ENCODE data around the gene DTX3. TPM values are rescaled to one million over a fixed set of nuclear protein-coding genes. Genes with fewer than 3 reads are reported as not detected.
A peak's percentile ranks its signal among the peaks of the same experiment; 100 is the strongest.

DTX3 gene
- total and polyA plus RNA-seq, 2 of the 13 experiments (the other 11 are each of a cell fraction or from before 2014, with no cell fraction given): 9.0 to 27.2 TPM

DNA sequence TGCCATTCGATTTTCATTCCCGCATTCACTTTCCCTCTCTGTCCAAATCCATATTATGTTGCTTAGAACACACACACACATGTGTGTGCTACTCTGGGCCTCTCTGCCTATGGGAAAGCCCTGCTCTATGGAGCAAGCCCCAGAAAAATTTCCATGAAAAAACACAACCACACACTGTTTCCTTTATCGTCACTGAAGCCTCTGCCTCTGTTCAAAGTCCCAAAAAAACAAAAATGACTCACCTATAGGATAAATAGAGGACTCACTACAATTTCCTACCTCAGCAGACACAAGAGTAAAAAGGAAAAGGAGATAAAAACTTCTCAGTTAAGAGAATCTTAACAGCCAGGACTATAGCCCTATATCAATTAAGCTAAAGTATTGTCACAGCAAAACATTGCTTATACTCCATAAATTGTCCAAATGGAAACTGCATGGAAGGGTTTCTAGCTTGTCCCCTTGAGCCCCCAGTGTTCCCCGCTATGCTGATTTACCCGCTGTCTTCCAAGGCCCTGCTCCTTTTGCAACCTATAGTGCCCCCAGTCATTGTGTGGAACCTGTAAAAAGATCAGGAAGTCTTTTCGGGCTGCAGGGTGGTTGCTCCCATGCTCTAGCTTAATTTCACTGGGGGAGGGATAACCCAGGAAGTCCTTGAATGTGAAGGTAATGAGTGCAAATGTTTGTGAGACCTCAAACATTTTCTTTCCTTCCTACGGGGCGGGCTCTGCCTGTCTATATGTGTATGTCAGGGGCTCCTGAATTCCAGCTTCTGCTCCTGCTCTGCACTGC, 24.8 kb upstream of the DTX3 start (continued):
- TF ChIP-seq, protein P1, sequence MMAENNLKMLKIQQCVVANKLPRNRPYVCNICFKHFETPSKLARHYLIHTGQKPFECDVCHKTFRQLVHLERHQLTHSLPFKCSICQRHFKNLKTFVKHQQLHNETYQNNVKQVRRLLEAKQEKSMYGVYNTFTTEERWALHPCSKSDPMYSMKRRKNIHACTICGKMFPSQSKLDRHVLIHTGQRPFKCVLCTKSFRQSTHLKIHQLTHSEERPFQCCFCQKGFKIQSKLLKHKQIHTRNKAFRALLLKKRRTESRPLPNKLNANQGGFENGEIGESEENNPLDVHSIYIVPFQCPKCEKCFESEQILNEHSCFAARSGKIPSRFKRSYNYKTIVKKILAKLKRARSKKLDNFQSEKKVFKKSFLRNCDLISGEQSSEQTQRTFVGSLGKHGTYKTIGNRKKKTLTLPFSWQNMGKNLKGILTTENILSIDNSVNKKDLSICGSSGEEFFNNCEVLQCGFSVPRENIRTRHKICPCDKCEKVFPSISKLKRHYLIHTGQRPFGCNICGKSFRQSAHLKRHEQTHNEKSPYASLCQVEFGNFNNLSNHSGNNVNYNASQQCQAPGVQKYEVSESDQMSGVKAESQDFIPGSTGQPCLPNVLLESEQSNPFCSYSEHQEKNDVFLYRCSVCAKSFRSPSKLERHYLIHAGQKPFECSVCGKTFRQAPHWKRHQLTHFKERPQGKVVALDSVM (CRISPR knock-in tag; IDR thresholded peaks at IDR 0.05): no peak
- TF ChIP-seq ZEB1 (IDR thresholded peaks at IDR 0.05; ENCODE audit: insufficient replicate concordance, low read depth) (no peak), ARHGAP35 (CRISPR knock-in tag; IDR thresholded peaks at IDR 0.05; ENCODE audit: borderline replicate concordance) (no peak; the same call in 1 of the 2 replicates), ZBTB42 (CRISPR knock-in tag; IDR thresholded peaks at IDR 0.05) (no peak), ZNF292 (CRISPR knock-in tag; IDR thresholded peaks at IDR 0.05; ENCODE audit: borderline replicate concordance, low read depth) (no peak), ZNF598 (CRISPR knock-in tag; IDR thresholded peaks at IDR 0.05; ENCODE audit: borderline replicate concordance) (0 out of 2 replicates have a peak, but pooled peaks have one; percentile 16), THAP11 (CRISPR knock-in tag; IDR thresholded peaks at IDR 0.05) (peak; percentile 9; the same call in 1 of the 2 replicates), SMAD1 (CRISPR knock-in tag; IDR thresholded peaks at IDR 0.05; ENCODE audit: borderline replicate concordance, low read depth) (no peak), ATF7 (IDR thresholded peaks at IDR 0.05) (peak; percentile 41; the same call in 1 of the 2 replicates), ATF7 (CRISPR knock-in tag; IDR thresholded peaks at IDR 0.05) (no peak), ZBTB7A (CRISPR knock-in tag; IDR thresholded peaks at IDR 0.05) (no peak), CENPT (CRISPR knock-in tag; IDR thresholded peaks at IDR 0.05; ENCODE audit: low read depth) (no peak), TBL1XR1 (IDR thresholded peaks at IDR 0.05; ENCODE audit: borderline replicate concordance, low read length, partially characterized antibody) (no peak), MYNN (CRISPR knock-in tag; IDR thresholded peaks at IDR 0.05; ENCODE audit: low read depth) (no peak), ZKSCAN8 (CRISPR knock-in tag; IDR thresholded peaks at IDR 0.05; ENCODE audit: borderline replicate concordance) (0 out of 2 replicates have a peak, but pooled peaks have one; percentile 6)
- TF ChIP-seq, protein P2, sequence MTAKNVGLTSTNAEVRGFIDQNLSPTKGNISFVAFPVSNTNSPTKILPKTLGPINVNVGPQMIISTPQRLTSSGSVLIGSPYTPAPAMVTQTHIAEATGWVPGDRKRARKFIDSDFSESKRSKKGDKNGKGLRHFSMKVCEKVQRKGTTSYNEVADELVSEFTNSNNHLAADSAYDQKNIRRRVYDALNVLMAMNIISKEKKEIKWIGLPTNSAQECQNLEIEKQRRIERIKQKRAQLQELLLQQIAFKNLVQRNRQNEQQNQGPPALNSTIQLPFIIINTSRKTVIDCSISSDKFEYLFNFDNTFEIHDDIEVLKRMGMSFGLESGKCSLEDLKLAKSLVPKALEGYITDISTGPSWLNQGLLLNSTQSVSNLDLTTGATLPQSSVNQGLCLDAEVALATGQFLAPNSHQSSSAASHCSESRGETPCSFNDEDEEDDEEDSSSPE (CRISPR knock-in tag; IDR thresholded peaks at IDR 0.05): no peak
- TF ChIP-seq, protein P3, sequence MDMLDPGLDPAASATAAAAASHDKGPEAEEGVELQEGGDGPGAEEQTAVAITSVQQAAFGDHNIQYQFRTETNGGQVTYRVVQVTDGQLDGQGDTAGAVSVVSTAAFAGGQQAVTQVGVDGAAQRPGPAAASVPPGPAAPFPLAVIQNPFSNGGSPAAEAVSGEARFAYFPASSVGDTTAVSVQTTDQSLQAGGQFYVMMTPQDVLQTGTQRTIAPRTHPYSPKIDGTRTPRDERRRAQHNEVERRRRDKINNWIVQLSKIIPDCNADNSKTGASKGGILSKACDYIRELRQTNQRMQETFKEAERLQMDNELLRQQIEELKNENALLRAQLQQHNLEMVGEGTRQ (IDR thresholded peaks at IDR 0.05; ENCODE audit: low read depth, low read length): no peak
- TF ChIP-seq, protein P3 (CRISPR knock-in tag; IDR thresholded peaks at IDR 0.05; ENCODE audit: borderline replicate concordance): no peak
- TF ChIP-seq, protein P4, sequence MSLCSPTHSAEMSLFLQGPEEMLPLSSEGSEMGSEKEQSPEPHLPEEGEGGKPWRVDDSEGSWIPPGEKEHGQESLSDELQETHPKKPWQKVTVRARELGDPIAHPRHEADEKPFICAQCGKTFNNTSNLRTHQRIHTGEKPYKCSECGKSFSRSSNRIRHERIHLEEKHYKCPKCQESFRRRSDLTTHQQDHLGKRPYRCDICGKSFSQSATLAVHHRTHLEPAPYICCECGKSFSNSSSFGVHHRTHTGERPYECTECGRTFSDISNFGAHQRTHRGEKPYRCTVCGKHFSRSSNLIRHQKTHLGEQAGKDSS (CRISPR knock-in tag; IDR thresholded peaks at IDR 0.05; ENCODE audit: borderline replicate concordance, low read depth): no peak
- TF ChIP-seq, protein P5, sequence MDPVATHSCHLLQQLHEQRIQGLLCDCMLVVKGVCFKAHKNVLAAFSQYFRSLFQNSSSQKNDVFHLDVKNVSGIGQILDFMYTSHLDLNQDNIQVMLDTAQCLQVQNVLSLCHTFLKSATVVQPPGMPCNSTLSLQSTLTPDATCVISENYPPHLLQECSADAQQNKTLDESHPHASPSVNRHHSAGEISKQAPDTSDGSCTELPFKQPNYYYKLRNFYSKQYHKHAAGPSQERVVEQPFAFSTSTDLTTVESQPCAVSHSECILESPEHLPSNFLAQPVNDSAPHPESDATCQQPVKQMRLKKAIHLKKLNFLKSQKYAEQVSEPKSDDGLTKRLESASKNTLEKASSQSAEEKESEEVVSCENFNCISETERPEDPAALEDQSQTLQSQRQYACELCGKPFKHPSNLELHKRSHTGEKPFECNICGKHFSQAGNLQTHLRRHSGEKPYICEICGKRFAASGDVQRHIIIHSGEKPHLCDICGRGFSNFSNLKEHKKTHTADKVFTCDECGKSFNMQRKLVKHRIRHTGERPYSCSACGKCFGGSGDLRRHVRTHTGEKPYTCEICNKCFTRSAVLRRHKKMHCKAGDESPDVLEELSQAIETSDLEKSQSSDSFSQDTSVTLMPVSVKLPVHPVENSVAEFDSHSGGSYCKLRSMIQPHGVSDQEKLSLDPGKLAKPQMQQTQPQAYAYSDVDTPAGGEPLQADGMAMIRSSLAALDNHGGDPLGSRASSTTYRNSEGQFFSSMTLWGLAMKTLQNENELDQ (CRISPR knock-in tag; IDR thresholded peaks at IDR 0.05; ENCODE audit: borderline replicate concordance): no peak

All from HepG2 (cell line).